Measurements from ENCODE around the gene PCTP. TPM values are rescaled to one million over a fixed set of nuclear protein-coding genes. Genes with fewer than 3 reads are reported as not detected.

The PCTP gene
- total RNA-seq, 4 donors from 2014 or later: 8.6 to 581 (median 35.0) TPM

- intact Hi-C loops (cut with DNase I; ENCODE audit: low total_unique reads): no loop called here
- TF ChIP-seq CTCF (IDR thresholded peaks at IDR 0.05): no peak
- no peak for TF ChIP-seq POLR2AphosphoS5 (IDR thresholded peaks at IDR 0.05)
- no peak for TF ChIP-seq EP300 (IDR thresholded peaks at IDR 0.05; ENCODE audit: low read depth)
- no peak for TF ChIP-seq POLR2A (IDR thresholded peaks at IDR 0.05)
- Histone ChIP-seq H3K27me3 (no peaks in the 10 kb centered on the region), H3K9me3 (no peaks in the 10 kb centered on the region), H3K27ac (no peak overlapping the region), H3K4me1 (peaks cover 0 to 9% (median 3%) of the 10 kb centered on the region in 4 donors), H3K4me3 (no peak overlapping the region), H3K36me3 (no peaks in the 10 kb centered on the region)
- WGBS, 2 donors (ENCODE audit: low coverage in 1 of 2): 76 to 100% methylated on average over 1 to 4 of the region's 4 CpGs
- in situ Hi-C loops (cut with MboI; ENCODE audit: low pct_ligation_motif_present in 1 of 4, low pct_unique_long_range_greater_than_20kb in 1 of 4, low sequenced_read_pairs in 3 of 4): no loop called here
- no peak for DNase-seq
These were observed 12.8 kb upstream of the PCTP start for GRCh38 chr17:55737976-55738501.

GRCh38 chr17:55740511-55741355 lies 10.1 kb upstream of the PCTP start:
- DNase-seq: no peak
- in situ Hi-C loops (cut with MboI; ENCODE audit: low pct_ligation_motif_present in 1 of 4, low pct_unique_long_range_greater_than_20kb in 1 of 4, low sequenced_read_pairs in 3 of 4): no loop called here
- Histone ChIP-seq H3K4me1 (no peaks in the 10 kb centered on the region), H3K9me3 (no peaks in the 10 kb centered on the region), H3K36me3 (no peaks in the 10 kb centered on the region), H3K4me3 (no peak overlapping the region), H3K27me3 (no peaks in the 10 kb centered on the region), H3K27ac (no peak overlapping the region)
- 89% methylated on average over 10 of the region's 10 CpGs for WGBS, 2 donors (ENCODE audit: low coverage in 1 of 2)
- TF ChIP-seq POLR2AphosphoS5 (IDR thresholded peaks at IDR 0.05): no peak
- TF ChIP-seq POLR2A (IDR thresholded peaks at IDR 0.05): no peak
- no peak for TF ChIP-seq EP300 (IDR thresholded peaks at IDR 0.05; ENCODE audit: low read depth)
- TF ChIP-seq CTCF (IDR thresholded peaks at IDR 0.05): no peak
- intact Hi-C loops (cut with DNase I; ENCODE audit: low total_unique reads): no loop called here

DNA sequence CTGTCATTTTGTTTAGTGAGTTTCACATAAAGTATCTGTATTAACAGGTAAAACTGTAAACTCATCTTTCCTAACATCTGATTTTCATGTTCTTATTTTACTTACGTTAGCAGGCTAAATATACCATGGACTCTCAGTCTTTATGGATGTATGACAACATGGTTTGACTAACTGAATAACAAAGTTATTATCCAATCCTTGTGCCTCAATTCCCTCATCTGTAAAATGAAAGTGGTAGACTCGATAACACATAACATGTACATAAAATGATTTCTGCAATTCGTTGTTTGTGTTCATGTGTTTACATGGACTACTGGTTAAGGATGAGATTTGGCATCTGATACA lies 9.5 kb upstream of the PCTP start:
- intact Hi-C loops (cut with DNase I; ENCODE audit: low total_unique reads) (no loop called here), in situ Hi-C loops (cut with MboI; ENCODE audit: low pct_ligation_motif_present in 1 of 4, low pct_unique_long_range_greater_than_20kb in 1 of 4, low sequenced_read_pairs in 3 of 4) (no loop called here)
- no peak for DNase-seq
- Histone ChIP-seq H3K4me3 (no peak overlapping the region), H3K36me3 (no peaks in the 10 kb centered on the region), H3K27ac (no peak overlapping the region), H3K9me3 (no peaks in the 10 kb centered on the region), H3K27me3 (no peaks in the 10 kb centered on the region), H3K4me1 (no peaks in the 10 kb centered on the region)
- 71 to 81% methylated on average over 3 of the region's 3 CpGs for WGBS, 2 donors (ENCODE audit: low coverage in 1 of 2)
- TF ChIP-seq EP300 (IDR thresholded peaks at IDR 0.05; ENCODE audit: low read depth) (no peak), CTCF (IDR thresholded peaks at IDR 0.05) (no peak), POLR2A (IDR thresholded peaks at IDR 0.05) (no peak), POLR2AphosphoS5 (IDR thresholded peaks at IDR 0.05) (no peak)

GRCh38 chr17:55742272-55743102 lies 8.4 kb upstream of the PCTP start:
- in situ Hi-C loops (cut with MboI; ENCODE audit: low pct_ligation_motif_present in 1 of 4, low pct_unique_long_range_greater_than_20kb in 1 of 4, low sequenced_read_pairs in 3 of 4) (no loop called here), intact Hi-C loops (cut with DNase I; ENCODE audit: low total_unique reads) (no loop called here)
- H3K27ac ChIP-seq: no peak overlapping the region
- no peaks in the 10 kb centered on the region for H3K4me1 ChIP-seq
- no peaks in the 10 kb centered on the region for H3K36me3 ChIP-seq
- H3K27me3 ChIP-seq: no peaks in the 10 kb centered on the region
- no peaks in the 10 kb centered on the region for H3K9me3 ChIP-seq
- 68 to 69% methylated on average over 11 to 12 of the region's 12 CpGs for WGBS, 2 donors (ENCODE audit: low coverage in 1 of 2)
- no peak overlapping the region for H3K4me3 ChIP-seq
- TF ChIP-seq EP300 (IDR thresholded peaks at IDR 0.05; ENCODE audit: low read depth) (no peak), CTCF (IDR thresholded peaks at IDR 0.05) (no peak), POLR2A (IDR thresholded peaks at IDR 0.05) (no peak), POLR2AphosphoS5 (IDR thresholded peaks at IDR 0.05) (no peak)
- no peak for DNase-seq

Data from transverse colon (tissue), 4 donors.